Measurements from ENCODE around the gene NCOA3.

DNA sequence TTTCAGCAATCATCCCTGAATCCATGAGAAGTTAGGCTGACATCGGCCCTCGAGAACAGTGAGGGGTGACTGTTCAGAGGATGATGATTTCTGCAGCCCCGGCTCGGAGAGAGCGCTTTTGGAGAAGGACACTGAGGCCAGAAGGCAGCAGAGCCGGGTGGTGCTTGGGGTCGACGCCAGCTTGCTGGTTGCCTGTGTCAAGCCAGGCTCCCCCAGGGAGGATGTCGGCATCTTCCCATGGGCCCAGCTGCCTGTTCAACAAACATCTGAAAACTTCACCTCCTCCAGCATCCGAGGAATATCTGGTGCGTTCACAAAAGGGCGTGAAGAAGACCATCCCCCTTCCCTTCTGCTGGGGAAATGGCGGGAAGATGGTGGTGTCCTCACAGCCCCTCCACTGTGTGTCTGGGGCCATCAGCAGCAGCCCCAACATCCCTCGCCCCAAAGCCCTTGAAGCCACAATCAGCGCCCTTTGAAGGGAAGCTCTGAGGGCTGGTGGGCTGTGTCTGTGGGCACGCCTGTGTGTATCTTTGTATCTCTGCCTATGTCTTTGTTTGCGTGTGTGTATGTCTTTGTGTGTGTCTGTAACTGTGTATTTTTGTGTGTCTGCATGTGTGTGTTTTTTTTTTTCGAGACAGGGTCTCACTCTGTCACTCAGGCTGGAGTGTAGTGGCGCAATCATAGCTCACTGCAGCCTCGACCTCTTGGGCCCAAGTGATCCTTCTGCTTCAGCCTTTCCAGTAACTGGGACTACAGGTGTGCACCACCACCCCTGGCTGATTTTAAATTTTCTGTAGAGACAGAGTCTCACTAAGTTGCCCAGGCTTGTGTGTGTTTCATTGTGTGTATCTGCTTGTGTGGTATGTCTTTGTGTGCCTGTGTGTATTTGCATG, 185.7 kb downstream of the NCOA3 start:
- TF ChIP-seq, protein P1, sequence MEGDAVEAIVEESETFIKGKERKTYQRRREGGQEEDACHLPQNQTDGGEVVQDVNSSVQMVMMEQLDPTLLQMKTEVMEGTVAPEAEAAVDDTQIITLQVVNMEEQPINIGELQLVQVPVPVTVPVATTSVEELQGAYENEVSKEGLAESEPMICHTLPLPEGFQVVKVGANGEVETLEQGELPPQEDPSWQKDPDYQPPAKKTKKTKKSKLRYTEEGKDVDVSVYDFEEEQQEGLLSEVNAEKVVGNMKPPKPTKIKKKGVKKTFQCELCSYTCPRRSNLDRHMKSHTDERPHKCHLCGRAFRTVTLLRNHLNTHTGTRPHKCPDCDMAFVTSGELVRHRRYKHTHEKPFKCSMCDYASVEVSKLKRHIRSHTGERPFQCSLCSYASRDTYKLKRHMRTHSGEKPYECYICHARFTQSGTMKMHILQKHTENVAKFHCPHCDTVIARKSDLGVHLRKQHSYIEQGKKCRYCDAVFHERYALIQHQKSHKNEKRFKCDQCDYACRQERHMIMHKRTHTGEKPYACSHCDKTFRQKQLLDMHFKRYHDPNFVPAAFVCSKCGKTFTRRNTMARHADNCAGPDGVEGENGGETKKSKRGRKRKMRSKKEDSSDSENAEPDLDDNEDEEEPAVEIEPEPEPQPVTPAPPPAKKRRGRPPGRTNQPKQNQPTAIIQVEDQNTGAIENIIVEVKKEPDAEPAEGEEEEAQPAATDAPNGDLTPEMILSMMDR (IDR thresholded peaks at IDR 0.05) = no peak
- TF ChIP-seq POLR2A (IDR thresholded peaks at IDR 0.05) (no peak), EP300 (IDR thresholded peaks at IDR 0.05) (no peak)
